OCI-LY7 (cell line): Measurements from ENCODE around the gene CDC25A. TPM values are rescaled to one million over a fixed set of nuclear protein-coding genes. Genes with fewer than 3 reads are reported as not detected.

ENCODE experiments used
- BruUV-seq: library from RNA; stranded (reverse); fragments of 400-500 nt; replicated peaks from 2 replicates; lab custom pipeline; 2021; lab: Mats Ljungman, UMichigan
- CTCF ChIA-PET: fragments of 300-600 bp; sonication (Branson Sonifier 250); formaldehyde crosslinking; loops from one replicate; lab custom pipeline; 2022; ENCODE audit warnings: antibody characterized with exemption; ENCODE audit not compliant: unreplicated experiment; lab: Charles Lee
- POLR2A ChIA-PET: fragments of 300-600 bp; sonication (Branson Sonifier 250); formaldehyde crosslinking; loops from one replicate; lab custom pipeline; 2022; ENCODE audit warnings: antibody characterized with exemption; lab: Charles Lee
- DNase-seq: peaks from one replicate; pipeline ENCODE4 v3.0.0-alpha.2; 2015; ENCODE audit warnings: low spot score
- H2AFZ ChIP-seq: fragments of 200-600 bp; sonication (generic), shearing (Covaris generic); 2 replicates; pipeline ENCODE4 v1.6.1; 2014; ENCODE audit warnings: mild to moderate bottlenecking, antibody characterized with exemption, low read length, moderate library complexity
- H3K27ac ChIP-seq: fragments of 200-600 bp; sonication (generic); 2 replicates; pipeline ENCODE4 v1.5.1; 2014; ENCODE audit warnings: mixed run types, low read depth, mild to moderate bottlenecking, moderate library complexity, low read length, inconsistent platforms; ENCODE audit not compliant: poor library complexity, severe bottlenecking
- H3K36me3 ChIP-seq: fragments of 200-600 bp; sonication (generic); 2 replicates; pipeline ENCODE4 v1.6.1; 2014; ENCODE audit warnings: mild to moderate bottlenecking, antibody characterized with exemption, low read length, moderate library complexity, mixed read lengths; ENCODE audit not compliant: insufficient read depth
- H3K4me1 ChIP-seq: fragments of 200-600 bp; sonication (generic); 2 replicates; pipeline ENCODE4 v1.5.1; 2014; ENCODE audit warnings: mild to moderate bottlenecking, low read length; ENCODE audit not compliant: insufficient read depth, poor library complexity, severe bottlenecking
- H3K4me2 ChIP-seq: fragments of 200-600 bp; sonication (generic); 2 replicates; pipeline ENCODE4 v1.6.1; 2014; ENCODE audit warnings: mild to moderate bottlenecking, low read length
- H3K4me3 ChIP-seq: fragments of 200-600 bp; sonication (generic); 2 replicates; pipeline ENCODE4 v1.5.1; 2014; ENCODE audit warnings: mild to moderate bottlenecking, low read depth, low read length; ENCODE audit not compliant: poor library complexity, severe bottlenecking
- H3K79me2 ChIP-seq: fragments of 200-600 bp; sonication (generic); 2 replicates; pipeline ENCODE4 v1.6.1; 2016; ENCODE audit warnings: low read depth, mild to moderate bottlenecking, low read length, moderate library complexity, mixed read lengths; ENCODE audit not compliant: insufficient read depth
- H3K9me2 ChIP-seq: fragments of 200-600 bp; sonication (generic); 2 replicates; pipeline ENCODE4 v1.6.1; 2016; ENCODE audit warnings: mild to moderate bottlenecking, low read length, mixed read lengths; ENCODE audit not compliant: insufficient read depth
- H3K9me3 ChIP-seq: fragments of 200-600 bp; sonication (generic); 2 replicates; pipeline ENCODE4 v1.6.1; 2014; ENCODE audit warnings: mild to moderate bottlenecking, mixed run types, low read length, mixed read lengths
- H4K20me1 ChIP-seq: fragments of 200-600 bp; sonication (generic); 2 replicates; pipeline ENCODE4 v1.6.1; 2014; ENCODE audit warnings: mild to moderate bottlenecking, antibody characterized with exemption, low read length, moderate library complexity, mixed read lengths; ENCODE audit not compliant: insufficient read depth
- EZH2phosphoT487 ChIP-seq: fragments of 200-600 bp; sonication (generic); IDR thresholded peaks from 2 replicates; pipeline ENCODE4 v1.6.1; 2018; ENCODE audit warnings: low read depth, borderline replicate concordance, mild to moderate bottlenecking, mixed run types, antibody characterized with exemption, low read length, moderate library complexity, mixed read lengths
- intact Hi-C: fragments of 100-400 bp; cut with micrococcal nuclease; formaldehyde crosslinking; loops from one replicate; pipeline ENCODE4 v1.10.0; 2022; ENCODE audit not compliant: unreplicated experiment
- total RNA-seq, 2 experiments: library from RNA; depleted of rRNA in 1 of 2; stranded (reverse); fragments of >200 nt in 1 of 2; shearing (Covaris generic) in 1 of 2; gene quantifications; 2 replicates each; pipeline ENCODE4 v1.2.3, GENCODE V29; 2014 to 2022
- TF ChIP-seq, protein P1 (sequence below): fragments of 200-600 bp; sonication (generic); conservative IDR thresholded peaks from 2 replicates; pipeline ENCODE4 v1.5.1; 2014; ENCODE audit warnings: mild to moderate bottlenecking, antibody characterized with exemption, low read length, moderate library complexity, mixed read lengths

The CDC25A gene
- total RNA-seq, 2 experiments from 2014 or later: 75.4 to 83.4 TPM

DNA sequence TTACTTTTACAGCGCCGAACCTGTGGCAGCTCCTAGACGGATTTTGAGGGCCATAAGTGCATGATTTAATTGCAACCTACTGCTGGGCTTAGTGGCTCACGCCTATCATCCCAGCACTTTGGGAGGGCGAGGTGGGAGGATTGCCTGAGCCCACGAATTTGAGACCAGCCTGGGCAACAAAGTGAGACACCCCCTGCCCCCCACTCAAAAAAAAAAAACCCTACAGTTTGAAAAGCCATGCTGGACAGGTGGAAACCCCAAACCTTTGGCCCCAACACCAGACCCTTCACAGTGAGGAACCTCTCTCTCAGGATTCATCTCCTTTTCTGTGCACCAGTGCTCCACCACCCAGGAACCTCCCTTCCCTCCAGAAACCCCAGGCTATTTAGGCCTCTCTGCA, 1.1 kb upstream of the CDC25A start:
- H3K9me2 ChIP-seq: no peaks in the 10 kb centered on the region
- no peak overlapping the region for H3K27ac ChIP-seq
- no peak for TF ChIP-seq EZH2phosphoT487
- TF ChIP-seq, protein P1, sequence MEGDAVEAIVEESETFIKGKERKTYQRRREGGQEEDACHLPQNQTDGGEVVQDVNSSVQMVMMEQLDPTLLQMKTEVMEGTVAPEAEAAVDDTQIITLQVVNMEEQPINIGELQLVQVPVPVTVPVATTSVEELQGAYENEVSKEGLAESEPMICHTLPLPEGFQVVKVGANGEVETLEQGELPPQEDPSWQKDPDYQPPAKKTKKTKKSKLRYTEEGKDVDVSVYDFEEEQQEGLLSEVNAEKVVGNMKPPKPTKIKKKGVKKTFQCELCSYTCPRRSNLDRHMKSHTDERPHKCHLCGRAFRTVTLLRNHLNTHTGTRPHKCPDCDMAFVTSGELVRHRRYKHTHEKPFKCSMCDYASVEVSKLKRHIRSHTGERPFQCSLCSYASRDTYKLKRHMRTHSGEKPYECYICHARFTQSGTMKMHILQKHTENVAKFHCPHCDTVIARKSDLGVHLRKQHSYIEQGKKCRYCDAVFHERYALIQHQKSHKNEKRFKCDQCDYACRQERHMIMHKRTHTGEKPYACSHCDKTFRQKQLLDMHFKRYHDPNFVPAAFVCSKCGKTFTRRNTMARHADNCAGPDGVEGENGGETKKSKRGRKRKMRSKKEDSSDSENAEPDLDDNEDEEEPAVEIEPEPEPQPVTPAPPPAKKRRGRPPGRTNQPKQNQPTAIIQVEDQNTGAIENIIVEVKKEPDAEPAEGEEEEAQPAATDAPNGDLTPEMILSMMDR: no peak
- peaks cover 35% of the 10 kb centered on the region for H3K4me1 ChIP-seq
- peak overlapping the region; percentile 89; the same call in 1 of the 2 replicates for H2AFZ ChIP-seq
- peaks cover 13% of the 10 kb centered on the region; the same call in 1 of the 2 replicates for H4K20me1 ChIP-seq
- peaks cover 34% of the 10 kb centered on the region for H3K36me3 ChIP-seq
- CTCF ChIA-PET: no interaction called here
- POLR2A ChIA-PET: interaction anchor here (0.6 to 3.2 kb wide), 3 partner anchors 34 to 250 kb away, joined by 3 to 15 read pairs (median 4); partner anchors contain the start of genes CAMP, CCDC51 and TMA7
- BruUV-seq: no TSS peak
- no peak for DNase-seq
- H3K79me2 ChIP-seq: peaks cover 37% of the 10 kb centered on the region
- intact Hi-C loops: loop anchor here (2.0 kb wide), 1 partner anchor 111 kb away; the partner anchor contains the start of gene NME6
- H3K4me3 ChIP-seq: peak overlapping the region; percentile 63
- H3K4me2 ChIP-seq: peak overlapping the region; percentile 67
- H3K9me3 ChIP-seq: no peaks in the 10 kb centered on the region

DNA sequence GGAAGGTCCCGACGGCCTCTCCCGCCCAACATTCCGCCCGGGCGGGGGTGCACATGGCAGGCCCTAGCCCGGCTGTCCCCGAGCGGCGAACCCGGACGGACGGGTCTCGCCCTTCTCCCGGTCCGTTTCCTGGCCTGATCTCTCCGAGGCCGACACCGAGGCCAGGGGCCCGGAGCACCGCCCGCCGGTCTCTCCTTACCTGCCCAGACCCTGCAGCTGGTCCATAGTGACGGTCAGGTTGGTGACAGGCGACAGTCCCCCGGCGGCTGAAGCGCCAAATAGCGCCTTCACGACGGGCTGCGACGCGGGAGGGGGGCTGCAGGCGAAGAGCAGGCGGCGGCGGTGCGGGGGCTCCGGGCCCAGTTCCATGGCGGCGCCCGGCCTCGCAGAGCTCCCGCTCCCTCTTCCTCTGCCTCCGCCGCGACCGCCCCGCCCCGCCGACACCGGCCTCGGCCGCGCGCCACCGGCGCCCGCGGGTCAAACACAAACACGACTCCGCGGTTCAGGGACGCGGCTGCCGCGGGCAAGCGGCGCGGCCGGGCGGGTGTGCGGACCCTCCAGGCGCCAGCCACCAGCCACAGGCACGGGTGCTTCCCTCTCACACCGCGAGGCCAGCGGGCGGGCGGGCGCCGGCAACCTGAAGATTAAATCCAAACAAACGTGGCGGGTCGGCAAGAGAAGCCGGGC, 495 bp downstream of the CDC25A start:
- Histone ChIP-seq H3K36me3 (peaks cover 50% of the 10 kb centered on the region), H3K4me3 (peak overlapping the region; percentile 95), H3K9me3 (no peaks in the 10 kb centered on the region), H2AFZ (peak overlapping the region; percentile 15; the same call in 1 of the 2 replicates), H3K4me1 (peaks cover 34% of the 10 kb centered on the region), H3K4me2 (peak overlapping the region; percentile 91), H4K20me1 (peaks cover 15% of the 10 kb centered on the region; the same call in 1 of the 2 replicates), H3K27ac (peak overlapping the region; percentile 87), H3K9me2 (no peaks in the 10 kb centered on the region), H3K79me2 (peaks cover 53% of the 10 kb centered on the region)
- DNase-seq: peak; percentile 90
- POLR2A ChIA-PET: interaction anchor here (1.0 to 3.2 kb wide), 6 partner anchors 10 to 532 kb away, joined by 3 to 15 read pairs (median 4); partner anchors contain the start of genes CAMP and ZNF589
- CTCF ChIA-PET: interaction anchor here (0.6 to 0.9 kb wide), 2 partner anchors 12 to 1228 kb away, joined by 3 to 4 read pairs; no protein-coding TSS in a partner anchor
- no TSS peak for BruUV-seq
- TF ChIP-seq, protein P1: no peak
- no peak for TF ChIP-seq EZH2phosphoT487
- intact Hi-C loops: loop anchor here (1.0 to 2.0 kb wide), 4 partner anchors 36 to 113 kb away; partner anchors contain the start of genes CAMP, NME6 and ZNF589
